ENCODE results near the gene DAPK2.

GRCh38 chr15:64019764-64020163 lies 26.5 kb downstream of the DAPK2 start:
- TF ChIP-seq, protein P1, sequence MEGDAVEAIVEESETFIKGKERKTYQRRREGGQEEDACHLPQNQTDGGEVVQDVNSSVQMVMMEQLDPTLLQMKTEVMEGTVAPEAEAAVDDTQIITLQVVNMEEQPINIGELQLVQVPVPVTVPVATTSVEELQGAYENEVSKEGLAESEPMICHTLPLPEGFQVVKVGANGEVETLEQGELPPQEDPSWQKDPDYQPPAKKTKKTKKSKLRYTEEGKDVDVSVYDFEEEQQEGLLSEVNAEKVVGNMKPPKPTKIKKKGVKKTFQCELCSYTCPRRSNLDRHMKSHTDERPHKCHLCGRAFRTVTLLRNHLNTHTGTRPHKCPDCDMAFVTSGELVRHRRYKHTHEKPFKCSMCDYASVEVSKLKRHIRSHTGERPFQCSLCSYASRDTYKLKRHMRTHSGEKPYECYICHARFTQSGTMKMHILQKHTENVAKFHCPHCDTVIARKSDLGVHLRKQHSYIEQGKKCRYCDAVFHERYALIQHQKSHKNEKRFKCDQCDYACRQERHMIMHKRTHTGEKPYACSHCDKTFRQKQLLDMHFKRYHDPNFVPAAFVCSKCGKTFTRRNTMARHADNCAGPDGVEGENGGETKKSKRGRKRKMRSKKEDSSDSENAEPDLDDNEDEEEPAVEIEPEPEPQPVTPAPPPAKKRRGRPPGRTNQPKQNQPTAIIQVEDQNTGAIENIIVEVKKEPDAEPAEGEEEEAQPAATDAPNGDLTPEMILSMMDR (IDR thresholded peaks at IDR 0.05), result no peak
- no peak for TF ChIP-seq POLR2A (IDR thresholded peaks at IDR 0.05)
